HCT116 (cell line): ENCODE data around the gene LHFPL6. TPM values are rescaled to one million over a fixed set of nuclear protein-coding genes. Genes with fewer than 3 reads are reported as not detected.

Experiments used
- ATAC-seq: fragments of 200-7000 bp; cut with Tn5 transposase; 2 replicates; pipeline ENCODE4 v1.9.1; 2020; ENCODE audit warnings: mild to moderate bottlenecking, moderate library complexity
- BruUV-seq: library from RNA; stranded (reverse); fragments of 400-500 nt; replicated peaks from 2 replicates; lab custom pipeline; 2021; lab: Mats Ljungman, UMichigan
- CTCF ChIA-PET: fragments of 300-600 bp; sonication (Branson Sonifier 250); formaldehyde crosslinking; loops from one replicate; lab custom pipeline; 2021; ENCODE audit warnings: antibody characterized with exemption; lab: Charles Lee
- POLR2A ChIA-PET: fragments of 300-600, 350-600 bp; sonication (Branson Sonifier 250); formaldehyde crosslinking; loops from one replicate; lab custom pipeline; 2021; ENCODE audit warnings: antibody characterized with exemption; lab: Charles Lee
- RAD21 ChIA-PET, 2 experiments: fragments of 300-600 bp; sonication (Branson Sonifier 250); formaldehyde crosslinking; loops; one replicate each; lab custom pipeline; 2023; ENCODE audit warnings: low total read pairs in 2 of 2; ENCODE audit not compliant: uncharacterized antibody in 2 of 2, unreplicated experiment in 2 of 2, low non-redundant PET in 1 of 2; lab: Charles Lee
- DNase-seq: peaks from one replicate; pipeline ENCODE4 v3.0.0-alpha.2; 2010; ENCODE audit warnings: low read depth, low spot score
- H2AFZ ChIP-seq: fragments of 200-600 bp; shearing (Covaris generic), sonication (generic); 2 replicates; pipeline ENCODE4 v1.6.1; 2017; ENCODE audit warnings: low read depth, mixed run types, mixed read lengths, antibody characterized with exemption, low read length; ENCODE audit not compliant: poor library complexity, severe bottlenecking
- H3K27ac ChIP-seq: 2 replicates; pipeline ENCODE4 v1.5.1; 2012; ENCODE audit warnings: low read depth, low read length
- H3K27me3 ChIP-seq: fragments of 200-600 bp; sonication (generic); 2 replicates; pipeline ENCODE4 v1.6.1; 2016; ENCODE audit warnings: mixed run types, low read length, mixed read lengths; ENCODE audit not compliant: insufficient read depth
- H3K36me3 ChIP-seq, 2 experiments: fragments of 200-500 bp in 1 of 2; fragments of 200-600 bp in 1 of 2; sonication (Bioruptor generic) in 1 of 2; sonication (generic) in 1 of 2; 2 replicates each; pipeline versions ENCODE4 v1.5.1 to v1.6.1; 2014 to 2016; ENCODE audit warnings: low read length in 2 of 2, inconsistent platforms in 1 of 2, mixed read lengths in 1 of 2, mixed run types in 1 of 2; ENCODE audit not compliant: insufficient read depth in 2 of 2, control insufficient read depth in 1 of 2
- H3K4me1 ChIP-seq, 2 experiments: fragments of 200-600 bp in 1 of 2; sonication (generic) in 1 of 2; 2 replicates each; pipeline versions ENCODE4 v1.5.1 to v1.6.1; 2012 to 2017; ENCODE audit warnings: low read length in 2 of 2, inconsistent platforms in 1 of 2, mild to moderate bottlenecking in 1 of 2, mixed read lengths in 1 of 2, mixed run types in 1 of 2, moderate library complexity in 1 of 2; ENCODE audit not compliant: insufficient read depth in 2 of 2, control insufficient read depth in 1 of 2
- H3K4me2 ChIP-seq: fragments of 200-600 bp; sonication (generic); 2 replicates; pipeline ENCODE4 v1.6.1; 2017; ENCODE audit warnings: mixed run types, low read length, mixed read lengths
- H3K4me3 ChIP-seq, 2 experiments: fragments of 200-600 bp in 1 of 2; sonication (generic) in 1 of 2; replicated peaks in 1 of 2; 2 replicates each; pipeline ENCODE4 v1.5.1; 2011 to 2016; ENCODE audit warnings: low read length in 2 of 2, control low read depth in 1 of 2, low read depth in 1 of 2, mild to moderate bottlenecking in 1 of 2, mixed read lengths in 1 of 2, mixed run types in 1 of 2
- H3K79me2 ChIP-seq: fragments of 200-600 bp; sonication (generic); 2 replicates; pipeline ENCODE4 v1.6.1; 2017; ENCODE audit warnings: mild to moderate bottlenecking, mixed run types, low read length, moderate library complexity, mixed read lengths; ENCODE audit not compliant: insufficient read depth
- H3K9ac ChIP-seq: fragments of 200-600 bp; sonication (generic); 2 replicates; pipeline ENCODE4 v1.6.1; 2016; ENCODE audit warnings: low read length, mixed read lengths
- H3K9me2 ChIP-seq: fragments of 200-600 bp; sonication (generic), shearing (Covaris generic); 2 replicates; pipeline ENCODE4 v1.6.1; 2017; ENCODE audit warnings: mixed run types, mild to moderate bottlenecking, moderate library complexity; ENCODE audit not compliant: insufficient read depth
- H3K9me3 ChIP-seq, 2 experiments: fragments of 200-500 bp in 1 of 2; fragments of 200-600 bp in 1 of 2; sonication (Bioruptor generic) in 1 of 2; sonication (generic) in 1 of 2; 2 replicates each; pipeline ENCODE4 v1.6.1; 2014 to 2017; ENCODE audit warnings: low read length in 2 of 2, mixed read lengths in 2 of 2, inconsistent platforms in 1 of 2, low read depth in 1 of 2, mild to moderate bottlenecking in 1 of 2, mixed run types in 1 of 2, moderate library complexity in 1 of 2; ENCODE audit not compliant: control insufficient read depth in 1 of 2, insufficient read depth in 1 of 2
- H4K20me1 ChIP-seq: fragments of 200-600 bp; sonication (generic), shearing (Covaris generic); 2 replicates; pipeline ENCODE4 v1.6.1; 2017; ENCODE audit warnings: mixed run types, mild to moderate bottlenecking, moderate library complexity; ENCODE audit not compliant: insufficient read depth
- ATF3 ChIP-seq: IDR thresholded peaks from 2 replicates; pipeline ENCODE4 v1.6.1; 2012
- CEBPB ChIP-seq: IDR thresholded peaks from 2 replicates; pipeline ENCODE4 v1.6.1; 2012; ENCODE audit warnings: low read depth
- EGR1 ChIP-seq: IDR thresholded peaks from 2 replicates; pipeline ENCODE4 v1.6.1; 2012; ENCODE audit warnings: low read depth
- FOSL1 ChIP-seq: IDR thresholded peaks from 2 replicates; pipeline ENCODE4 v1.6.1; 2012; ENCODE audit warnings: low read depth
- POLR2A ChIP-seq: IDR thresholded peaks from 2 replicates; pipeline ENCODE4 v1.7.0; 2011; ENCODE audit warnings: borderline replicate concordance; ENCODE audit not compliant: insufficient read depth, insufficient read length; ENCODE audit errors: extremely low read depth
- POLR2AphosphoS5 ChIP-seq: IDR thresholded peaks from 2 replicates; pipeline ENCODE4 v1.6.1; 2011; ENCODE audit warnings: mild to moderate bottlenecking, low read depth, low read length, moderate library complexity
- SIN3A ChIP-seq: IDR thresholded peaks from 2 replicates; pipeline ENCODE4 v1.6.1; 2012; ENCODE audit warnings: low read depth
- SRF ChIP-seq: IDR thresholded peaks from 2 replicates; pipeline ENCODE4 v1.6.1; 2012; ENCODE audit warnings: low read depth
- TCF7L2 ChIP-seq: IDR thresholded peaks from 2 replicates; pipeline ENCODE4 v1.7.0; 2011; ENCODE audit warnings: borderline replicate concordance, inconsistent platforms; ENCODE audit not compliant: insufficient read depth, insufficient read length; ENCODE audit errors: extremely low read depth
- YY1 ChIP-seq: IDR thresholded peaks from 2 replicates; pipeline ENCODE4 v1.6.1; 2011; ENCODE audit warnings: low read length, low read depth, moderate library complexity, mild to moderate bottlenecking; ENCODE audit not compliant: insufficient replicate concordance; ENCODE audit errors: extremely low read depth
- ZBTB33 ChIP-seq: IDR thresholded peaks from 2 replicates; pipeline ENCODE4 v1.6.1; 2011; ENCODE audit warnings: mild to moderate bottlenecking, low read length, moderate library complexity; ENCODE audit not compliant: insufficient replicate concordance; ENCODE audit errors: extremely low read depth
- ZFX ChIP-seq: fragments of 450-650 bp; IDR thresholded peaks from 2 replicates; pipeline ENCODE4 v1.6.1; 2017
- ZNF274 ChIP-seq: fragments of 200-500 bp; sonication (Bioruptor generic); IDR thresholded peaks from 2 replicates; pipeline ENCODE4 v1.6.1; 2014; ENCODE audit warnings: mild to moderate bottlenecking, low read depth, low read length, inconsistent platforms
- intact Hi-C: fragments of 100-400 bp; cut with micrococcal nuclease; formaldehyde crosslinking; loops from 2 replicates; pipeline ENCODE4 v1.10.0; 2022
- total RNA-seq: library from RNA; stranded (reverse); gene quantifications from one replicate; pipeline ENCODE4 v1.2.1, GENCODE V29; 2021; ENCODE audit not compliant: unreplicated experiment
- TF ChIP-seq, protein P1 (sequence below): IDR thresholded peaks from 2 replicates; pipeline ENCODE4 v1.6.1; 2012; ENCODE audit warnings: low read depth

Gene LHFPL6
- total RNA-seq, 1 experiment from 2014 or later = 0.22 TPM

DNA sequence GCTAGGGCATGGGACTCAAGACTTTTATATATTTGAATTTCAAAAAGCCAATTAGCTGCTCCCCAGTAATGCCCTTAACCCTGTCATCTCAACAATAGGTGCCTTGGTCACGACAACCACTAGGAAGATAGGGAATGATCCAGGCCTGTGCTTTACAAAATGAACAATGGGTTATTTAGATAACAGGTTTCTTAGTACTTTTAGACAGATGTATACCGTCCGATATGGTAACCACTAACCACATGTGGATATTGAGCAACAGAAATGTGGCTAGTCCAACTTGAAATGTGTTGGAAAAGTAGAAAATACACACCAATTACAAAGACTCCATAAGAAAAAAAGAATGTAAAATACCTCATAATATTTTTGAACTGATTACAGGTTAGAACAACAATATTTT is 201.2 kb downstream of the LHFPL6 start:
- Histone ChIP-seq H3K4me2 (no peak overlapping the region), H3K36me3 (no peaks in the 10 kb centered on the region), H3K27ac (no peak overlapping the region), H3K9ac (no peak overlapping the region), H3K4me3 (no peak overlapping the region), H4K20me1 (no peaks in the 10 kb centered on the region), H3K27me3 (peaks cover 33% of the 10 kb centered on the region; the same call in 1 of the 2 replicates), H3K4me1 (no peaks in the 10 kb centered on the region), H2AFZ (no peak overlapping the region), H3K79me2 (no peaks in the 10 kb centered on the region), H3K9me3 (no peaks in the 10 kb centered on the region), H3K9me2 (no peaks in the 10 kb centered on the region)
- DNase-seq = no peak
- ATAC-seq = no peak
- CTCF ChIA-PET = no interaction called here
- no peak for TF ChIP-seq FOSL1
- TF ChIP-seq YY1 = no peak
- TF ChIP-seq TCF7L2 = no peak
- TF ChIP-seq POLR2A = no peak
- TF ChIP-seq CEBPB = no peak
- TF ChIP-seq, protein P1, sequence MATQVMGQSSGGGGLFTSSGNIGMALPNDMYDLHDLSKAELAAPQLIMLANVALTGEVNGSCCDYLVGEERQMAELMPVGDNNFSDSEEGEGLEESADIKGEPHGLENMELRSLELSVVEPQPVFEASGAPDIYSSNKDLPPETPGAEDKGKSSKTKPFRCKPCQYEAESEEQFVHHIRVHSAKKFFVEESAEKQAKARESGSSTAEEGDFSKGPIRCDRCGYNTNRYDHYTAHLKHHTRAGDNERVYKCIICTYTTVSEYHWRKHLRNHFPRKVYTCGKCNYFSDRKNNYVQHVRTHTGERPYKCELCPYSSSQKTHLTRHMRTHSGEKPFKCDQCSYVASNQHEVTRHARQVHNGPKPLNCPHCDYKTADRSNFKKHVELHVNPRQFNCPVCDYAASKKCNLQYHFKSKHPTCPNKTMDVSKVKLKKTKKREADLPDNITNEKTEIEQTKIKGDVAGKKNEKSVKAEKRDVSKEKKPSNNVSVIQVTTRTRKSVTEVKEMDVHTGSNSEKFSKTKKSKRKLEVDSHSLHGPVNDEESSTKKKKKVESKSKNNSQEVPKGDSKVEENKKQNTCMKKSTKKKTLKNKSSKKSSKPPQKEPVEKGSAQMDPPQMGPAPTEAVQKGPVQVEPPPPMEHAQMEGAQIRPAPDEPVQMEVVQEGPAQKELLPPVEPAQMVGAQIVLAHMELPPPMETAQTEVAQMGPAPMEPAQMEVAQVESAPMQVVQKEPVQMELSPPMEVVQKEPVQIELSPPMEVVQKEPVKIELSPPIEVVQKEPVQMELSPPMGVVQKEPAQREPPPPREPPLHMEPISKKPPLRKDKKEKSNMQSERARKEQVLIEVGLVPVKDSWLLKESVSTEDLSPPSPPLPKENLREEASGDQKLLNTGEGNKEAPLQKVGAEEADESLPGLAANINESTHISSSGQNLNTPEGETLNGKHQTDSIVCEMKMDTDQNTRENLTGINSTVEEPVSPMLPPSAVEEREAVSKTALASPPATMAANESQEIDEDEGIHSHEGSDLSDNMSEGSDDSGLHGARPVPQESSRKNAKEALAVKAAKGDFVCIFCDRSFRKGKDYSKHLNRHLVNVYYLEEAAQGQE = no peak
- no peak for TF ChIP-seq ZNF274
- TF ChIP-seq ATF3 = no peak
- TF ChIP-seq SRF = no peak
- TF ChIP-seq POLR2AphosphoS5 = no peak
- no peak for TF ChIP-seq EGR1
- TF ChIP-seq ZBTB33 = no peak
- no peak for TF ChIP-seq SIN3A
- no peak for TF ChIP-seq ZFX
- BruUV-seq = no TSS peak
- RAD21 ChIA-PET = no interaction called here
- intact Hi-C loops = no loop called here
- POLR2A ChIA-PET = no interaction called here
